IPS-18a (cell line): ENCODE results near the gene CLASP1.
"Not testable (repeated sequence)": the region's sequence is repeated elsewhere in the genome, so short reads cannot be mapped to it uniquely, and the experiment has no call there.

Experiments used
- H3K27ac ChIP-seq: one replicate; pipeline ENCODE4 v1.5.1; 2013; ENCODE audit warnings: low read length
- H3K27me3 ChIP-seq: one replicate; pipeline ENCODE4 v1.6.1; 2013; ENCODE audit warnings: mild to moderate bottlenecking, low read length; ENCODE audit not compliant: control insufficient read depth, insufficient read depth
- H3K36me3 ChIP-seq: one replicate; pipeline ENCODE4 v1.6.1; 2013; ENCODE audit warnings: low read depth, low read length; ENCODE audit not compliant: control insufficient read depth
- H3K4me1 ChIP-seq: one replicate; pipeline ENCODE4 v1.6.1; 2013; ENCODE audit warnings: low read depth, low read length; ENCODE audit not compliant: control insufficient read depth
- H3K4me3 ChIP-seq: one replicate; pipeline ENCODE4 v1.5.1; 2013; ENCODE audit warnings: low read length
- H3K9ac ChIP-seq: one replicate; pipeline ENCODE4 v1.6.1; 2013; ENCODE audit warnings: mild to moderate bottlenecking, low read length, moderate library complexity
- H3K9me3 ChIP-seq: one replicate; pipeline ENCODE4 v1.6.1; 2013; ENCODE audit warnings: low read depth, low read length; ENCODE audit not compliant: control insufficient read depth

The CLASP1 gene

GRCh38 chr2:121454549-121455090 lies 194.6 kb downstream of the CLASP1 start:
- Histone ChIP-seq H3K27me3 (no peaks in the 10 kb centered on the region), H3K4me1 (no peaks in the 10 kb centered on the region), H3K27ac (no peak overlapping the region), H3K4me3 (no peak overlapping the region), H3K9me3 (no peaks in the 10 kb centered on the region), H3K9ac (no peak overlapping the region), H3K36me3 (peaks cover 34% of the 10 kb centered on the region)

- H3K27me3 ChIP-seq = no peaks in the 10 kb centered on the region
- peaks cover 63% of the 10 kb centered on the region for H3K36me3 ChIP-seq
- H3K9me3 ChIP-seq = no peaks in the 10 kb centered on the region
- no peak overlapping the region for H3K9ac ChIP-seq
- no peak overlapping the region for H3K4me3 ChIP-seq
- H3K4me1 ChIP-seq = no peaks in the 10 kb centered on the region
- H3K27ac ChIP-seq = no peak overlapping the region
Observed at GRCh38 chr2:121451398-121451797, 197.9 kb downstream of the CLASP1 start.

GRCh38 chr2:121450301-121450700 lies 199.0 kb downstream of the CLASP1 start:
- no peak overlapping the region for H3K27ac ChIP-seq
- H3K4me1 ChIP-seq = no peaks in the 10 kb centered on the region
- H3K9me3 ChIP-seq = no peaks in the 10 kb centered on the region
- no peak overlapping the region for H3K4me3 ChIP-seq
- H3K27me3 ChIP-seq = no peaks in the 10 kb centered on the region
- H3K36me3 ChIP-seq = peaks cover 71% of the 10 kb centered on the region
- no peak overlapping the region for H3K9ac ChIP-seq

DNA sequence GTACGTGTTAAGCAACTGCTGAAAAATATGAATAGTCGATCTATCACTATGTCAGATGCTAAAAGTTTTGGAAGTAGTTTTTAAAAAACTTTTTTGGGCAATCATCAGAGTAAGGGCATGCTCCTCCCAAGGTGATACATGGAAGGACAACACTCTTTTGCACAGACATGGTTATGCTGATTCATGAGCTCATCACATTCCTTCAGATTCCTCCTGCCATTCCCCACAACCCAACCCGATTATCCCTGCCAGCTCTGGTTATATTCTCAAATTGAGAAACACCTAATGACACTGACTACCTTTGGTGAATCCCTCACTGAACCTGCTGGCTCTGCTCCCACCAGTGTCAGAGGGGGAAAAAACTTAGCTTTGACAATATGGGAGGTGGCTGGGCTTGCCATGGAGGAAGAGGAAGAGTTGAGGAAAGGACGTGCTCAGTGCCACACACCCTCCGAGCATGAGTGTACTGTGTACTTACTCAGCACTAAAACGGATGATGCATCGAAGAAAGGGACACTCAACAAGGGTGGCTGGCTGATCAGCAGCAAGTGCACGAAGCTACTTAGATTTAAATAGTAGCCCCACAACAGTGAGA lies 202.5 kb downstream of the CLASP1 start:
- H3K4me3 ChIP-seq = no peak overlapping the region
- H3K27ac ChIP-seq = no peak overlapping the region
- H3K9ac ChIP-seq = no peak overlapping the region
- no peaks in the 10 kb centered on the region for H3K4me1 ChIP-seq
- H3K27me3 ChIP-seq = no peaks in the 10 kb centered on the region
- no peaks in the 10 kb centered on the region for H3K9me3 ChIP-seq
- H3K36me3 ChIP-seq = peaks cover 66% of the 10 kb centered on the region

- Histone ChIP-seq H3K4me1 (no peaks in the 10 kb centered on the region), H3K27me3 (no peaks in the 10 kb centered on the region)
Observed at GRCh38 chr2:121442889-121443288, 206.4 kb downstream of the CLASP1 start.

GRCh38 chr2:121438290-121438689 lies 211.0 kb downstream of the CLASP1 start:
- not testable (repeated sequence) for H3K9ac ChIP-seq, H3K4me1 ChIP-seq, H3K4me3 ChIP-seq, H3K36me3 ChIP-seq, H3K9me3 ChIP-seq, H3K27ac ChIP-seq, H3K27me3 ChIP-seq

More at GRCh38 chr2:121442889-121443288, 206.4 kb downstream of the CLASP1 start:
- H3K4me3 ChIP-seq = no peak overlapping the region
- H3K27ac ChIP-seq = no peak overlapping the region
- H3K9ac ChIP-seq = no peak overlapping the region
- H3K9me3 ChIP-seq = no peaks in the 10 kb centered on the region
- peaks cover 32% of the 10 kb centered on the region for H3K36me3 ChIP-seq

DNA sequence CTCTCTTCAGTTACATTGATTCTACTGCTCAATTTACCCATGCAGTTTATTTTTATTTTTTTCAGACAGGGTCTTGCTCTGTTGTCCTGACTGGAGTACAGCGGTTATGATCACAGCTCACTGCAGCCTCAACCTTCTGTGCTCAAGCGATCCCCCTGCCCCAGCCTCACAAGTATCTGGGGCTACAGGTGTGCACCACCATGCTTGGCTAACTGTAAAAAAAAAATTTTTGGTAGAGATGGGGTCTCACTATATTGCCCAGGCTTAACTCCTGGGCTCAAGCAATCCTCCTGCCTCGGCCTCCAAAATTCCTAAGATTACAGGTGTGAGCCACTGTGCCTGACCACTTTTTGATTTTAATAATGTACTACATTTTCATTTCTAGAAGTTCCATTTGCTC lies 212.3 kb downstream of the CLASP1 start:
- peaks cover 1% of the 10 kb centered on the region for H3K36me3 ChIP-seq
- H3K9ac ChIP-seq = no peak overlapping the region
- H3K9me3 ChIP-seq = no peaks in the 10 kb centered on the region
- no peaks in the 10 kb centered on the region for H3K27me3 ChIP-seq
- no peak overlapping the region for H3K27ac ChIP-seq
- H3K4me3 ChIP-seq = no peak overlapping the region
- no peaks in the 10 kb centered on the region for H3K4me1 ChIP-seq

- Histone ChIP-seq H3K36me3 (no peaks in the 10 kb centered on the region), H3K27ac (no peak overlapping the region), H3K27me3 (no peaks in the 10 kb centered on the region)
Observed at GRCh38 chr2:121435790-121436189, 213.5 kb downstream of the CLASP1 start.

DNA sequence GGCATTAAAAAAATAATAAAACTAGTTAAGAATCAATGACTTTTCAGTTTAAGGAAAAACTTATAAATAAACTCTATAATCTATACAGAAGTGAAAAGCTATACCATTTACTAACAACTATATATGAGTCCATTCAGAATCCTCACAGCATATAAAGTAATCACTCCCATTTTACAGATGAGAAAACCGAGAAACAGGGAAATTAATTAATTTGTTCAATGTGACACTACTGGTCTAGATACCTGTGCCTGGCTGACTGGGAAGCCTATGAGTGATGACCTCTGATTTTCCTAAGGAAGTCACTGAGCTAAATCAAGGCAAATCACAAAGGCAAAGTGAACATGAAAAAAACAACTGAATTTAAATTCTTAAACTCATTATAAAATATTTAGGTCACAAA lies 218.0 kb downstream of the CLASP1 start:
- Histone ChIP-seq H3K27ac (no peak overlapping the region), H3K36me3 (peaks cover 21% of the 10 kb centered on the region), H3K4me1 (no peaks in the 10 kb centered on the region), H3K27me3 (no peaks in the 10 kb centered on the region), H3K9me3 (no peaks in the 10 kb centered on the region), H3K4me3 (no peak overlapping the region), H3K9ac (no peak overlapping the region)

More at GRCh38 chr2:121435790-121436189, 213.5 kb downstream of the CLASP1 start:
- no peak overlapping the region for H3K4me3 ChIP-seq
- no peaks in the 10 kb centered on the region for H3K4me1 ChIP-seq
- H3K9ac ChIP-seq = no peak overlapping the region
- H3K9me3 ChIP-seq = no peaks in the 10 kb centered on the region

GRCh38 chr2:121429927-121430520 lies 219.2 kb downstream of the CLASP1 start:
- Histone ChIP-seq H3K9me3 (no peaks in the 10 kb centered on the region), H3K9ac (no peak overlapping the region), H3K4me1 (no peaks in the 10 kb centered on the region), H3K27me3 (no peaks in the 10 kb centered on the region), H3K4me3 (no peak overlapping the region), H3K36me3 (peaks cover 22% of the 10 kb centered on the region), H3K27ac (no peak overlapping the region)

- H3K4me3 ChIP-seq = no peak overlapping the region
- H3K27me3 ChIP-seq = no peaks in the 10 kb centered on the region
- H3K4me1 ChIP-seq = no peaks in the 10 kb centered on the region
- H3K9me3 ChIP-seq = no peaks in the 10 kb centered on the region
- H3K27ac ChIP-seq = no peak overlapping the region
- H3K9ac ChIP-seq = no peak overlapping the region
- peaks cover 27% of the 10 kb centered on the region for H3K36me3 ChIP-seq
Observed at GRCh38 chr2:121429119-121429903, 220.0 kb downstream of the CLASP1 start.
